Fibroblast of upper back skin (primary cell): ENCODE measurements around the gene SERINC2.

Experiments
- DNase-seq: peaks from one replicate; pipeline ENCODE4 v3.0.0-alpha.2; 2013

SERINC2 gene

GRCh38 chr1:31412732-31413404, at the start of gene SERINC2:
Gene SERINC2 (plus strand): TSS chr1:31413213. CDS start chr1:31413266, 53 bp downstream.
- no peak for DNase-seq

- DNase-seq: no peak
Observed at GRCh38 chr1:31364561-31365250, 48.3 kb upstream of the SERINC2 start.

GRCh38 chr1:31366796-31367195, 46.2 kb upstream of the SERINC2 start:
- no peak for DNase-seq

GRCh38 chr1:31368611-31369107, 44.4 kb upstream of the SERINC2 start:
- no peak for DNase-seq

- DNase-seq: no peak
Observed at GRCh38 chr1:31370021-31370420, 43.0 kb upstream of the SERINC2 start.

- DNase-seq: no peak
Observed at GRCh38 chr1:31370565-31370964, 42.4 kb upstream of the SERINC2 start.

- no peak for DNase-seq
Observed at GRCh38 chr1:31371121-31371959, 41.7 kb upstream of the SERINC2 start.

- DNase-seq: no peak
Observed at GRCh38 chr1:31372051-31372450, 41.0 kb upstream of the SERINC2 start.

- no peak for DNase-seq
Observed at GRCh38 chr1:31372751-31373055, 40.3 kb upstream of the SERINC2 start.

- DNase-seq: peak; percentile 42
Observed at GRCh38 chr1:31373056-31373896, 39.7 kb upstream of the SERINC2 start, which contains the start of gene FABP3. Gene FABP3 (minus strand): TSS chr1:31373076. CDS start chr1:31373014, 62 bp downstream.

GRCh38 chr1:31373897-31374486, 39.0 kb upstream of the SERINC2 start:
- no peak for DNase-seq

- peak; percentile 53 for DNase-seq
Observed at GRCh38 chr1:31374511-31375196, 38.4 kb upstream of the SERINC2 start.

GRCh38 chr1:31376375-31377134, 36.5 kb upstream of the SERINC2 start:
- DNase-seq: peak; percentile 96

GRCh38 chr1:31377364-31377863, 35.6 kb upstream of the SERINC2 start:
- DNase-seq: no peak

- no peak for DNase-seq
Observed at GRCh38 chr1:31378001-31378400, 35.0 kb upstream of the SERINC2 start.

- DNase-seq: no peak
Observed at GRCh38 chr1:31380181-31380580, 32.8 kb upstream of the SERINC2 start.

- DNase-seq: peak; percentile 21
Observed at GRCh38 chr1:31381394-31382294, 31.4 kb upstream of the SERINC2 start.

- DNase-seq: no peak
Observed at GRCh38 chr1:31382379-31382989, 30.5 kb upstream of the SERINC2 start.

GRCh38 chr1:31383967-31384366, 29.0 kb upstream of the SERINC2 start:
- DNase-seq: no peak
